Astrocyte of the hippocampus (primary cell): ENCODE results near the gene HOXD11.

Experiments
- DNase-seq: peaks from one replicate; pipeline ENCODE4 v3.0.0; 2011; ENCODE audit warnings: low read depth, low spot score

The HOXD11 gene

DNA sequence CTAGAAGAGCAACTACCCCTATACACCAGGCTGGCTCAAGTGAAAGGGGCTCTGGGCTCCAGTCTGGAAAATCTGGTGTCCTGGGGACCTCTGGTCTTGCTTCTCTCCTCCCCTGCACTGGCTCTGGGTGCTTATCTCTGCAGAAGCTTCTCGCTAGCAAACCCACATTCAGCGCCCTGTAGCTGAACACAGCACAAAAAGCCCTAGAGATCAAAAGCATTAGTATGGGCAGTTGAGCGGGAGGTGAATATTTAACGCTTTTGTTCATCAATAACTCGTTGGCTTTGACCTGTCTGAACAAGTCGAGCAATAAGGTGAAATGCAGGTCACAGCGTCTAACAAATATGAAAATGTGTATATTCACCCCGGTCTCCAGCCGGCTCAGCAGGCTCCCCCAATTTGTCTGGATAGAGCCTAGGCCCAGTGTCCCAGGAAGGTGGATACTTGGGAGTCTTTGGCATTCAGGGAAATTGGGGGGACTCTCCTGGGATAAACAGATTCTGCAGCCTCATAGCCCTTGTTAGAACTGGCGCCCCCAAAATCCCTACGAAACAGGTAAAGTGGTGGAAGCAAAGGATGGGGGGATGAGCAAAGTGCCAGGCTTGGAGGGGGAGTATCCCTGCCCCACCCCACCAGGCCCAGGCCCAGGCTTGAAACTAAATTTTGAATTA is 41.8 kb downstream of the HOXD11 start:
- no peak for DNase-seq

- DNase-seq: no peak
Observed at GRCh38 chr2:176149481-176149938, 42.4 kb downstream of the HOXD11 start.

GRCh38 chr2:176149939-176150583 is 43.0 kb downstream of the HOXD11 start:
- DNase-seq: no peak

- DNase-seq: no peak
Observed at GRCh38 chr2:176150584-176151441, 43.7 kb downstream of the HOXD11 start.

- DNase-seq: no peak
Observed at GRCh38 chr2:176151442-176152287, 44.6 kb downstream of the HOXD11 start, which contains the start of gene HOXD4. TSS of gene HOXD4 (plus strand) at chr2:176151550. CDS start at chr2:176151634, 84 bp downstream.

DNA sequence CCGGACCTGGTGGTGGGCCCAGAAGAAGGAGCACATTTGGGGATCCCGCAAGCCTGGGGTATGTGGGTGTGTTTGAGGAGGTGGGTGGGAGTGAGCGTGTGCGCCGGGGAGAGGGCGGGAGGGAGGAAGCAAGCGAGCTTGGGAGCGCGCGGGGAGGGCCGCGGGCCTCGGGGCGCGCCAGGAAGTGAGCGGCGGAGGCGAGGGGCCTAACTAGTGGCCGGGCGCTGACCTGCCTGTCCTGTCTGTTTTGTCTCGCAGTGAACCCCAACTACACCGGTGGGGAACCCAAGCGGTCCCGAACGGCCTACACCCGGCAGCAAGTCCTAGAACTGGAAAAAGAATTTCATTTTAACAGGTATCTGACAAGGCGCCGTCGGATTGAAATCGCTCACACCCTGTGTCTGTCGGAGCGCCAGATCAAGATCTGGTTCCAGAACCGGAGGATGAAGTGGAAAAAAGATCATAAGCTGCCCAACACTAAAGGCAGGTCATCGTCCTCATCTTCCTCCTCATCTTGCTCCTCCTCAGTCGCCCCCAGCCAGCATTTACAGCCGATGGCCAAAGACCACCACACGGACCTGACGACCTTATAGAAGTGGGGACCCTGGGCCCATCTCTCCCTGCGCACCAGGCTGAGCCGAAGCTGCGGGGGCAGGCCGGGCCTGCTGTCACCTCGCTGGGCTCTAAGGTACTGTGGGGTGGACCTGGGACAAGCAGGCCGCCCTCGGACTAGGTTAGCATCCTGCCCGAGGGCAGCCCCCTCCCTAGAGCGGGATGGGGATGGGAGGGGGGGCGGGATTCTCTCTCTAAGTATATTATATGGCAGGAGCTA is 45.5 kb downstream of the HOXD11 start:
- DNase-seq: no peak

DNA sequence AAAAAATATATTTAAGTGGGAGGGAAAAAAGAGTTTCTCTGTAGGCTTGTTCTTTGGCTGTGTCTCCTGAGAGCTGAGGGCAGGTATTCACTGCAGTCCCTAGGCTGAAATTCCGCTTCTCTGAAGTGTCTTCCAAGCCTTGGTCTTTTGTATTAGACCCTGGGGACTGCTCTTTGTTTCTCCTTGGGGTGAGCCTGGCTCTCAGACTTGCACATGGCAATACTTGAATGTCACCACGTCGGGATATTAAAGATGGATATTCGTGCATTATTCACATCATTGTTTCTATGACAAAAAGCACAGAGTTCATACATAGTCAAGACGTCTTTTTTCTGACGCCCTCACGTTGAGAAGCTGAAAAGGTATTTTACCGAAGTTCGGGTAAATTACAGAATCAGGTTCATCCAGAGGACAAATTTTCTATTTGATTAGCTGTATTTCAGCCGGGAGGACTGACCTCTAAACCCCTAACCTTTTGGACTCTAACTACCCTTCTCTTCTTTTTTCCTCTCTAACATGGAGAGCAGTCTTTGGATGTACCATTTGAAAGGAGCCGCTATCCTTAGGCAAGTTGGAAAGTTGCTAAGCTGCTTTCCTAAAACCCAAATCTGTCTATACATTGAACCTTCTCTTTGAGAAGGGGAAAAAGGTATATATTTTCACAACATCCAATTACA is 47.6 kb downstream of the HOXD11 start:
- DNase-seq: no peak

DNA sequence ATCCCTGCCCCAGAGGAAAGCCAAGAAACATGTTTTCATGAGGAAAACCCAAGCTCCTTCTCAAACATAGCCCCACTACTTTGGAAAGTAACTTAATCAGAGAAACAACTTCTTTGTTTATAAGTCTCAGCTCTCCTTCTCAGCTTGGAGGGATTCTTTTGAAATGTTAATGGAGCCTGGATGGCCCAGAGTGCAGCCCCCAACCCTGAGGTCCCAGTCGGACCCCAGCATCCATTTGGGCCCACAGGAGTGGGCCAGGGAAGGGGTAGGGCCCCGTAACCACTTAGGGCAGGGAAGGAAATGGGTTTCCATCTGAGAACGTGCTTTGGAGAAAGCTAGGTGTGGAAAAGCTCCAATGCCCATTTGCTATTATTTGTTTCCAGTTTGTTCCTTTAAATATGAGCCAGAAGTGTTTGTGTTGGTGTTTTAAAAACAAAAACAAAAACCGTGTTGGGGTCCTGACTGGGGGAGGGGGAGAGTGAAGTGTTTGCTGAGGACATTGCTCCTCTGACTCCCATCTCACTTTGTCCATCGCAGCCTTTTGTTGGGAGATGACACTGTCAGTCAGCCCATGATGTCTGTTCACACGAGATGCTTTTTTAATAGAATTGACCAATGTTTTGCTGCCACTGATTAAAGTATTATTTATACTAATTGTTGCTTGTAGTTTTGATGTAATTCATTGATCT is 48.4 kb downstream of the HOXD11 start:
- no peak for DNase-seq

GRCh38 chr2:176156301-176156806 is 49.3 kb downstream of the HOXD11 start:
- DNase-seq: no peak

DNA sequence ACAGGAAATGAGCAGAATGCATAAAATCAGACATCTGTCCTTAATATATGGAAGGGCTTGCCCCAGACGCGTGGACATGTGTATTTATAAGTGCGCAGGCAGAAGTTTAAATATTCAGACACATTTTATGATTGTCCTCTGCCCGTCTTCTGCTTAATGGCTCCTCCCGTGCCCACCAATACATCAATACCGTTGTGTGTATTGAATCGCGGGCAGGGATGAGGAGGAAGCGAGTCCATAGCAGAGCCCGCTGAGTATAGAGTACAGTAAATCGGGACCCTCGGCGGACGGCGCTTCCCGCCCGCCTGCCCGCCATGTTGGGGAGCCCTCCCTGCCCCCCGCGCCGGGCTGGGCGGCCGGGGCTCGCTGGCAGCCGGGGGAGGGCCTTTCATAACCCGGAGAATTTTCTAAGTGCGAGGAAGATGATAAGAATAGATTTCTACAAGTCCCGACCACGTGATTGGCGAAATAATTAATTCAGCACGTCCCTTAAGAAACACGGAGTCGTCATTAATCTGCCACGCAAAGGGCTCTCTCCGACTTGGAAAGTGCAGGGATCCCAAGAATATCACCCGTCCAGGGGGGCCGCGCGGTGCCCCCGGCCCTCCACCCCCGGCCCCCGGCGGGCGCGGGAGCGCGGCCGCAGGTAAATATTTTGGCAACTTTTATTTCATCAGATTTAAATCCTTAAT is 49.9 kb downstream of the HOXD11 start, which contains the start of gene HOXD3:
Gene HOXD3, plus strand, starts transcription at position 501 of the 692 bp plus-strand sequence. CDS start 11,808 bp downstream, outside the sequence.
- DNase-seq: no peak

DNA sequence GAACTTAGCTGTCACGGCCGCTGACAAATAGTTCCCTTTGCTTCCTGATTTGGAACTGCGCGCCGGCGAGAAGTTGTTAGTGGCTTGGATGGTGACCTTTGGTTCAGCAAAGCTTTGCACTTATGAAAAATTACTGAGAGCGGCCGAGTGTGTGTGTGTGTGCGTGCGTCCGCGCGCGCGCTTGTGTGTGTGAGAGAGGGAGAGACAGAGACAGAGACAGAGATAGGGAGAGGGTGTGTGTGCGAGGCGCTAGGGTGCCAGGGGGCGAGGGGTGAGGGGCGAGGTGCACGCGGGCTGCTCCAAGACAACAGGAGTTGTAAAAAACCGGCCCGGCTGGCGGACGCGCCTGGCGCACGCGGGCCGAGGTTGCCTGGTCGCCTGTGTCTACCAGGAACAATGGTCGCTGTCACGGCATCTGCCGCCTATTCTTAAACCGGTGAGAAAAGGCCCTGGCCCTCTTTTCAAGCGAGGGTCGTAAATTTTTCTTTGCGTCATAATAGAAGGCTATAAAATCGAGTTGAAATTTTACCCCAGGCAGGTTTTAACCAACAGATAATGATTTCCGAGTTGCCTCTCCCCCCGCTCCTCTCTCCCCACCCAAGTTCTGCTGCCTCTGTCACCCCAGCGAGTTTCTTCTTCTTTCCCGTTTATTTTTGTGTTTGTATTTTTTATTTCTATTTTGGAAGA is 50.6 kb downstream of the HOXD11 start:
- DNase-seq: no peak

- no peak for DNase-seq
Observed at GRCh38 chr2:176158186-176158591, 51.1 kb downstream of the HOXD11 start.

- no peak for DNase-seq
Observed at GRCh38 chr2:176158855-176159662, 52.0 kb downstream of the HOXD11 start.
